G401 (cell line): Measurements from ENCODE around the gene UBE2K. TPM values are rescaled to one million over a fixed set of nuclear protein-coding genes. Genes with fewer than 3 reads are reported as not detected.

ENCODE experiments used
- DNase-seq: peaks from one replicate; pipeline ENCODE4 v3.0.0-alpha.2; 2015; ENCODE audit warnings: low spot score
- in situ Hi-C: cut with HindIII; loops from 2 replicates; pipeline ENCODE4 v1.10.0; 2016; ENCODE audit warnings: low sequenced_read_pairs, mixed read lengths
- total RNA-seq: library from RNA; depleted of rRNA; stranded (reverse); fragments of >200 nt; shearing (Covaris generic); gene quantifications from 2 replicates; pipeline ENCODE4 v1.2.3, GENCODE V29; 2014; rRNA removed

UBE2K gene
- total RNA-seq, 1 experiment from 2014 or later: 32.4 TPM

DNA sequence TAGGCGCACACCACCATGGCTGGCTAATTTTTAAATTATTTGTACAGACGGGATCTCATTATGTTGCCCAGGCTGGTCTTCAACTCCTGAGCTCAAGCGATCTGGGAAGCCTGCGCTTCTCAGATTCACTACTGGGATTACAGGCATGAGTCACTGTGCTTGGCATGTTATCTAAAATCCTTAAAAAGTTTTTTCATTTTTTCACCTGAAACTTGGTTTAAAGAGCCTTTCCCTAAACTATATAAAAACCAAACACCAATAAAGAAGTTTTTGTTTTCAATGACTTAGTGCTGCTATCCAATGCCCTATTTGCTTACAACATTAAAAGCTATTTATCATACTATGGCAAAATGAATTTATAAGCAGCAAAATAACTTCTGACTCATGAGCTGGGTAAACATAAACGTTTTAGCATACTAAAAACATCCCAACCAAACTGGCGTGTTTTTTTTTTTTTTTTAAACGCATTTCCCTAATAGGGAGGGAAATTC lies 127.8 kb downstream of the UBE2K start:
- DNase-seq: no peak

More for the DNA sequence above, 127.8 kb downstream of the UBE2K start:
- in situ Hi-C loops: no loop called here

Other genes with a start within 250 kb of the UBE2K start
- gene RPL9, start 239.2 kb upstream of the UBE2K start, total RNA-seq: 3,492 and 4,926 TPM in 2 replicates
- 28.8 and 34.7 TPM in 2 replicates for gene LIAS, start 239.1 kb upstream of the UBE2K start, total RNA-seq
- 73.6 and 76.0 TPM in 2 replicates for gene UGDH, start 170.7 kb upstream of the UBE2K start, total RNA-seq
- gene SMIM14, start 59.3 kb upstream of the UBE2K start, total RNA-seq: 29.6 and 37.4 TPM in 2 replicates